Psoas muscle (tissue), 8 donors: Measurements from ENCODE around the gene PMIS2. TPM values are rescaled to one million over a fixed set of nuclear protein-coding genes. Genes with fewer than 3 reads are reported as not detected.
A peak's percentile ranks its signal among the peaks of the same experiment; 100 is the strongest.

Experiments
- ATAC-seq, 4 donors: fragments of 200-7000 bp; cut with Tn5 transposase; one replicate each; pipeline ENCODE4 v1.9.1; 2020; ENCODE audit warnings: moderate library complexity in 3 of 4, mild to moderate bottlenecking in 2 of 4
- DNase-seq, 2 donors: peaks; one replicate each; pipeline ENCODE4 v3.0.0-alpha.2; 2020
- H3K27ac ChIP-seq: fragments of 200-600 bp; one replicate; pipeline ENCODE4 v1.8.0; 2022
- H3K27me3 ChIP-seq, 3 donors: fragments of 200-600 bp in 1 of 3; one replicate each; pipeline versions ENCODE4 v1.6.1 to v1.8.0; 2013 to 2022; ENCODE audit warnings: low read length in 2 of 3, mild to moderate bottlenecking in 2 of 3, moderate library complexity in 1 of 3; ENCODE audit not compliant: insufficient read depth in 3 of 3
- H3K36me3 ChIP-seq, 2 donors: fragments of 200-600 bp in 1 of 2; one replicate each; pipeline versions ENCODE4 v1.6.1 to v1.8.0; 2013 to 2022; ENCODE audit warnings: low read depth in 1 of 2, mild to moderate bottlenecking in 1 of 2, moderate library complexity in 1 of 2; ENCODE audit not compliant: insufficient read depth in 1 of 2
- H3K4me1 ChIP-seq: fragments of 200-600 bp; one replicate; pipeline ENCODE4 v1.8.0; 2022
- H3K4me3 ChIP-seq: fragments of 200-600 bp; one replicate; pipeline ENCODE4 v1.8.0; 2022; ENCODE audit warnings: mild to moderate bottlenecking
- H3K9me3 ChIP-seq: fragments of 200-600 bp; one replicate; pipeline ENCODE4 v1.8.0; 2022
- WGBS, 3 donors: extraction: QIAGEN DNeasy Blood & Tissue Kit; methylation state at CpG; one replicate each; pipeline versions ENCODE4 v1.1.6 to v1.1.7; 2013; 5-methylcytosine and 5-hydroxymethylcytosine counted together
- intact Hi-C, 2 donors: fragments of 100-400 bp; cut with DNase I; formaldehyde crosslinking; loops; one replicate each; pipeline versions ENCODE4 v1.11.0 to v1.14.2; 2022
- polyA plus RNA-seq, 3 donors: library from polyadenylated mRNA; stranded (reverse); fragments of 200-250 nt; gene quantifications; one replicate each; pipeline ENCODE4 v1.2.3, GENCODE V29; 2013
- total RNA-seq, 4 donors: library from RNA; stranded (reverse); fragmentation: NEBNext Ultra II Directional in 2 of 4; extraction: Animal tissue kit (Norgen Biotek cat#: 25700) in 2 of 4; gene quantifications; one replicate each; pipeline versions ENCODE4 v1.2.1 to v1.2.4, GENCODE V29; 2021 to 2023
- TF ChIP-seq, protein P1 (sequence below): fragments of 200-600 bp; IDR thresholded peaks from one replicate; pipeline ENCODE4 v1.8.0; 2022; ENCODE audit warnings: antibody characterized with exemption
- donor health status: healthy with polysubstance abuse.
- donor health status: DM: no; HTN: no; CAD: no; lungs with moderate emphysema.
- donor health status: Bipolar disorder and iron deficiency.
- donor health status: healthy.
- donor health status: DM: yes; HTN: yes; CAD: no.
- donor health status: DM: no; HTN: no; CAD: no.
- donor health status: DM: no; HTN: no; CAD: no.
- donor health status: DM: yes; HTN: yes; CAD: no.

Gene PMIS2
- total and polyA plus RNA-seq, 7 donors, result not detected

DNA sequence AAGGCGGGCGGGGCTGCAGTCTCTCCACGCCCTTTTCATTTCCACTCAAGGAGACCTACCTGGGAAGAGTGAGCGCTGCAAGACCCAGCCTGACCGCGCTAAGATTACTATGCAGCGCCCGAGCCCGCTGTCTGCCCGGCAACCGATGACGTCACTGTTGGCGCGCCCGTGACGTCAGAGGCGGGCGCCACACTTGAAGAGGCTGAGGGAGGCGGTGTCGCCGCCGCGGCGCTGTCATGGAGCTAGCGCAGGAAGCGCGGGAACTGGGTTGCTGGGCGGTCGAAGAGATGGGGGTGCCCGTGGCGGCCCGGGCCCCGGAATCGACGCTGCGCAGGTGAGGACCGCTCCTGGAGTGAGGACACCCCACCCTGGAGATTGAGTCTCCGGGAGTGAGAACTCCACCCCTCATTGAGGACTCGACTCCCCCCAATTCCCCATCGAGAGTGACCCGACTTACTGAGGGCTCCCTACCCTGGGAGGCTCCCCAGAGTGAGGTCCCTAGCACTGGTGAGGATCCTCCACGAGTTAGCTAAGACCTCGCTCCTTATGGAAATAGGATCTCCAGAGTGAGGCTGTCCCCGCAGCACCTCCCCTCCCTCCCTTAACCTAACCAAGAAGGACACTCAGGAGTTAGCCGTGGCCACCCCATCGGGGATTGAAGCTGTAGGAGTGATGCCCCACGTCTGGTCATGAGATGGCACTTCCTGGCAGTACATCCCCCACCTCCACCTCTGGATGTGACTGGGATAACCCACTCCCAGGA lies 26.8 kb downstream of the PMIS2 start, which contains the start of gene HAUS5:
Gene HAUS5, plus strand, starts transcription at position 177 of the 763 bp plus-strand sequence. Its CDS starts 60 bp downstream, at position 237.
- Histone ChIP-seq H3K27ac (peak within 1 kb of the TSS; percentile 57), H3K27me3 (no peaks in the 10 kb centered on the region), H3K36me3 (peaks cover 0 to 15% of the 10 kb centered on the region in 2 donors), H3K4me3 (peak within 1 kb of the TSS; percentile 82), H3K4me1 (peaks cover 9% of the 10 kb centered on the region), H3K9me3 (no peaks in the 10 kb centered on the region)
- ATAC-seq (peak; percentile 98 to 100 (median 100)), DNase-seq (peak; percentile 94 to 96)
- TF ChIP-seq, protein P1, sequence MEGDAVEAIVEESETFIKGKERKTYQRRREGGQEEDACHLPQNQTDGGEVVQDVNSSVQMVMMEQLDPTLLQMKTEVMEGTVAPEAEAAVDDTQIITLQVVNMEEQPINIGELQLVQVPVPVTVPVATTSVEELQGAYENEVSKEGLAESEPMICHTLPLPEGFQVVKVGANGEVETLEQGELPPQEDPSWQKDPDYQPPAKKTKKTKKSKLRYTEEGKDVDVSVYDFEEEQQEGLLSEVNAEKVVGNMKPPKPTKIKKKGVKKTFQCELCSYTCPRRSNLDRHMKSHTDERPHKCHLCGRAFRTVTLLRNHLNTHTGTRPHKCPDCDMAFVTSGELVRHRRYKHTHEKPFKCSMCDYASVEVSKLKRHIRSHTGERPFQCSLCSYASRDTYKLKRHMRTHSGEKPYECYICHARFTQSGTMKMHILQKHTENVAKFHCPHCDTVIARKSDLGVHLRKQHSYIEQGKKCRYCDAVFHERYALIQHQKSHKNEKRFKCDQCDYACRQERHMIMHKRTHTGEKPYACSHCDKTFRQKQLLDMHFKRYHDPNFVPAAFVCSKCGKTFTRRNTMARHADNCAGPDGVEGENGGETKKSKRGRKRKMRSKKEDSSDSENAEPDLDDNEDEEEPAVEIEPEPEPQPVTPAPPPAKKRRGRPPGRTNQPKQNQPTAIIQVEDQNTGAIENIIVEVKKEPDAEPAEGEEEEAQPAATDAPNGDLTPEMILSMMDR, result no peak
- 0% methylated on average over 47 of the region's 47 CpGs for WGBS, 3 donors
- intact Hi-C loops, result loop anchor here in 1 of 2 donors (5.0 kb wide), 1 partner anchor 70 kb away; no protein-coding TSS in a partner anchor

DNA sequence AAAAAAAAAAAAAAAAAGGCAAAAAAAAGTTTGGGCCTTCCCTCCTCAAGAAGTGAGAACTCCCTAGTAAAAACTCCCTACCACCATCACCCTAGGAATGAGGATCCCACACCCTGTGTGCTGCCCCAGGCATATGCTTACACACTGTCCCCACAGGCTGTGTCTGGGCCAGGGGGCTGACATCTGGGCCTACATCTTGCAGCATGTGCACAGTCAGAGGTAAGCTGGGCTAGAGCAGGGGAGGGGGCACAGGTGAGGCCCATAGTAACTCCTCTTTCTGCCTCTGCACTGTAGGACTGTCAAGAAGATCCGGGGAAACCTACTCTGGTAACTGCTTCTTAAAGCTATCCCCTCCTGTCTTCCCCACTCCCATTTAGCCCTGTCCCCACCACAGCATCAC lies 27.6 kb downstream of the PMIS2 start:
- H3K36me3 ChIP-seq, result peaks cover 0 to 18% of the 10 kb centered on the region in 2 donors
- H3K27ac ChIP-seq, result no peak overlapping the region
- H3K4me3 ChIP-seq, result no peak overlapping the region
- H3K27me3 ChIP-seq, result no peaks in the 10 kb centered on the region
- H3K9me3 ChIP-seq, result no peaks in the 10 kb centered on the region
- DNase-seq (peak in 1 of 2 donors; percentile 45), ATAC-seq (no peak)
- peaks cover 9% of the 10 kb centered on the region for H3K4me1 ChIP-seq
- TF ChIP-seq, protein P1, result no peak
- intact Hi-C loops, result loop anchor here in 1 of 2 donors (5.0 kb wide), 1 partner anchor 71 kb away; no protein-coding TSS in a partner anchor
- 54 to 77% (median 71%) methylated on average over 1 of the region's 1 CpG for WGBS, 3 donors

DNA sequence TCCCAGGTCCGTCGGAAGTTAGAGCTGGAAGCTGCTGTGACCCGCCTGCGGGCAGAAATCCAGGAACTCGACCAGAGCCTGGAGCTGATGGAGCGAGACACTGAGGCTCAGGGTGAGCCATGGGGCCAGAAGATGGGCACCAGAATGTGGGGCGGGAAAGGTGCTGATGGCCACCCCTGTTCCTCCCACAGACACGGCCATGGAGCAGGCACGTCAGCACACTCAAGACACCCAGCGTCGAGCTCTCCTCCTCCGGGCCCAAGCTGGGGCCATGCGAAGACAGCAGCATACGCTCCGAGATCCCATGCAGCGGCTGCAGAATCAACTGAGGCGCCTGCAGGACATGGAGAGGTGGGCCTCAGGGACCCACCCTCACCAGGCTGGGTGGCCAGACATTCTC lies 29.1 kb downstream of the PMIS2 start:
- Histone ChIP-seq H3K36me3 (peaks cover 0 to 18% of the 10 kb centered on the region in 2 donors), H3K27ac (no peak overlapping the region)
- intact Hi-C loops, result no loop called here

DNA sequence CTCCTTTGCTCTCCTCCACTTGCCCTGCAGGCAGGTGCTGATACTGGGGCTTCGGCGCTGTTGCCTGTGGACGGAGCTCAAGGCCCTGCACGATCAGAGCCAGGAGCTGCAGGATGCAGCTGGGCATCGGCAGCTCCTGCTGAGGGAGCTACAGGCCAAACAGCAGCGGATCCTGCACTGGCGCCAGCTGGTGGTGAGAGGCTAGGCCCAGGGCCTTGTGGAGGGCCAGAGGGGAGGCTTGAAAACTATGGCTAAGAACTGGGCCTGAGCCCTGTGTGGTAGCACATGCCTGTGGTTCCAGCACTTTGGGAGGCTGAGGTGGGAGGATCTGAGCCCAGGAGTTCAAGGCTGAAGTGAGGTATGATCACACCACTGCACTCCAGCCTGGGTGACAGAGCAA lies 32.9 kb downstream of the PMIS2 start:
- TF ChIP-seq, protein P1, result no peak
- no peaks in the 10 kb centered on the region for H3K27me3 ChIP-seq
- DNase-seq (no peak), ATAC-seq (no peak)
- H3K4me1 ChIP-seq, result no peaks in the 10 kb centered on the region
- H3K27ac ChIP-seq, result no peak overlapping the region
- intact Hi-C loops, result no loop called here
- no peaks in the 10 kb centered on the region for H3K9me3 ChIP-seq
- peaks cover 0 to 25% of the 10 kb centered on the region in 2 donors for H3K36me3 ChIP-seq
- WGBS, 3 donors, result 77 to 80% (median 78%) methylated on average over 7 of the region's 7 CpGs
- H3K4me3 ChIP-seq, result no peak overlapping the region

More for the DNA sequence above, 29.1 kb downstream of the PMIS2 start:
- H3K9me3 ChIP-seq, result no peaks in the 10 kb centered on the region
- H3K4me3 ChIP-seq, result no peak overlapping the region
- 87 to 94% (median 92%) methylated on average over 17 of the region's 17 CpGs for WGBS, 3 donors
- no peaks in the 10 kb centered on the region for H3K27me3 ChIP-seq
- DNase-seq (peak in 1 of 2 donors; percentile 46), ATAC-seq (no peak)
- TF ChIP-seq, protein P1, result no peak
- peaks cover 9% of the 10 kb centered on the region for H3K4me1 ChIP-seq
